IMR-90 (cell line): ENCODE results near the gene PFDN6. TPM values are rescaled to one million over a fixed set of nuclear protein-coding genes. Genes with fewer than 3 reads are reported as not detected.

ENCODE experiments used
- ATAC-seq: fragments of 200-7000 bp; cut with Tn5 transposase; 2 replicates; pipeline ENCODE4 v1.9.1; 2020; ENCODE audit warnings: low read depth, mild to moderate bottlenecking, moderate library complexity
- BruUV-seq: library from RNA; stranded (reverse); fragments of 400-500 nt; replicated peaks from 2 replicates; lab custom pipeline; 2021; lab: Mats Ljungman, UMichigan
- CTCF ChIA-PET: fragments of 300-600 bp; formaldehyde crosslinking; extraction: SDS; loops from one replicate; lab custom pipeline; 2021; ENCODE audit warnings: antibody characterized with exemption; lab: Yijun Ruan, JAX
- POLR2A ChIA-PET: fragments of 300-600 bp; sonication (Branson Sonifier 250); formaldehyde crosslinking; loops from one replicate; lab custom pipeline; 2022; ENCODE audit warnings: antibody characterized with exemption; ENCODE audit not compliant: unreplicated experiment; lab: Charles Lee
- DNase-seq: peaks from one replicate; pipeline ENCODE4 v3.0.0; 2013
- H2AFZ ChIP-seq: replicated peaks from 2 replicates; pipeline ENCODE3; 2013; ENCODE audit warnings: low read length, mild to moderate bottlenecking; ENCODE audit not compliant: poor library complexity
- H2AK5ac ChIP-seq: 2 replicates; pipeline ENCODE4 v1.6.1; 2013; ENCODE audit warnings: low read depth, low read length, inconsistent platforms
- H2AK9ac ChIP-seq: replicated peaks from 2 replicates; pipeline ENCODE3; 2013; ENCODE audit warnings: mild to moderate bottlenecking, low read depth, low read length, moderate library complexity; ENCODE audit not compliant: poor library complexity
- H2BK120ac ChIP-seq: 2 replicates; pipeline ENCODE4 v1.6.1; 2013; ENCODE audit warnings: low read depth, low read length, inconsistent platforms
- H2BK15ac ChIP-seq: 3 replicates; pipeline ENCODE4 v1.6.1; 2013; ENCODE audit warnings: low read depth, low read length, inconsistent platforms
- H2BK20ac ChIP-seq: 2 replicates; pipeline ENCODE4 v1.6.1; 2013; ENCODE audit warnings: low read depth, mild to moderate bottlenecking, inconsistent platforms, low read length, moderate library complexity
- H2BK5ac ChIP-seq: 2 replicates; pipeline ENCODE4 v1.6.1; 2013; ENCODE audit warnings: mild to moderate bottlenecking, low read depth, low read length, inconsistent platforms; ENCODE audit not compliant: poor library complexity, severe bottlenecking
- H3K14ac ChIP-seq: replicated peaks from 2 replicates; pipeline ENCODE4 v1.6.1; 2013; ENCODE audit warnings: low read depth, low read length, inconsistent platforms
- H3K18ac ChIP-seq: 2 replicates; pipeline ENCODE4 v1.6.1; 2013; ENCODE audit warnings: low read depth, low read length, control low read depth
- H3K23ac ChIP-seq: 2 replicates; pipeline ENCODE4 v1.6.1; 2013; ENCODE audit warnings: low read depth, low read length, inconsistent platforms
- H3K27ac ChIP-seq: 2 replicates; pipeline ENCODE4 v1.5.1; 2013; ENCODE audit warnings: mild to moderate bottlenecking, control low read depth, low read length; ENCODE audit not compliant: insufficient read depth
- H3K27me3 ChIP-seq: 2 replicates; pipeline ENCODE4 v1.6.1; 2013; ENCODE audit warnings: low read length; ENCODE audit not compliant: control insufficient read depth, insufficient read depth
- H3K36me3 ChIP-seq: 2 replicates; pipeline ENCODE4 v1.6.1; 2013; ENCODE audit warnings: low read length, mixed read lengths; ENCODE audit not compliant: control insufficient read depth, insufficient read depth
- H3K4ac ChIP-seq: 2 replicates; pipeline ENCODE4 v1.6.1; 2013; ENCODE audit warnings: low read depth, low read length, inconsistent platforms
- H3K4me1 ChIP-seq: 2 replicates; pipeline ENCODE4 v1.6.1; 2013; ENCODE audit warnings: low read length, mixed read lengths; ENCODE audit not compliant: control insufficient read depth, insufficient read depth
- H3K4me2 ChIP-seq: 2 replicates; pipeline ENCODE4 v1.6.1; 2013; ENCODE audit warnings: low read depth, mild to moderate bottlenecking, control low read depth, low read length, moderate library complexity
- H3K4me3 ChIP-seq: 2 replicates; pipeline ENCODE4 v1.5.1; 2013; ENCODE audit warnings: low read depth, mild to moderate bottlenecking, control low read depth, low read length, moderate library complexity; ENCODE audit not compliant: insufficient read depth
- H3K56ac ChIP-seq: 2 replicates; pipeline ENCODE4 v1.6.1; 2013; ENCODE audit warnings: low read length, inconsistent platforms; ENCODE audit not compliant: insufficient read depth; ENCODE audit errors: extremely low read depth
- H3K79me1 ChIP-seq, 2 experiments: 2 replicates each; pipeline ENCODE4 v1.6.1; 2013; ENCODE audit warnings: low read length in 2 of 2, inconsistent platforms in 1 of 2, low read depth in 1 of 2
- H3K9ac ChIP-seq: 2 replicates; pipeline ENCODE4 v1.6.1; 2013; ENCODE audit warnings: low read depth, low read length, control low read depth
- H3K9me1 ChIP-seq: 2 replicates; pipeline ENCODE4 v1.6.1; 2013; ENCODE audit warnings: low read length, inconsistent platforms; ENCODE audit not compliant: insufficient read depth
- H3K9me3 ChIP-seq: 2 replicates; pipeline ENCODE4 v1.6.1; 2013; ENCODE audit warnings: low read length; ENCODE audit not compliant: control insufficient read depth, insufficient read depth
- H4K20me1 ChIP-seq: 2 replicates; pipeline ENCODE4 v1.6.1; 2013; ENCODE audit warnings: low read length, inconsistent platforms; ENCODE audit not compliant: insufficient read depth
- H4K5ac ChIP-seq: 2 replicates; pipeline ENCODE4 v1.6.1; 2013; ENCODE audit warnings: mild to moderate bottlenecking, low read depth, low read length, control low read depth
- H4K8ac ChIP-seq, 2 experiments: 2 replicates each; pipeline ENCODE4 v1.6.1; 2013; ENCODE audit warnings: low read depth in 2 of 2, low read length in 2 of 2, control low read depth in 1 of 2, inconsistent platforms in 1 of 2
- H4K91ac ChIP-seq: 2 replicates; pipeline ENCODE4 v1.6.1; 2013; ENCODE audit warnings: low read depth, low read length, inconsistent platforms; ENCODE audit not compliant: insufficient read depth
- BHLHE40 ChIP-seq: fragments of 150-350 bp; IDR thresholded peaks from 2 replicates; pipeline ENCODE4 v1.6.1; 2016; ENCODE audit warnings: mild to moderate bottlenecking, low read depth, low read length
- CEBPB ChIP-seq: IDR thresholded peaks from 2 replicates; pipeline ENCODE4 v1.6.1; 2012; ENCODE audit warnings: low read depth, low read length, improper control_type of control experiment
- CHD1 ChIP-seq: IDR thresholded peaks from 2 replicates; pipeline ENCODE4 v1.6.1; 2012; ENCODE audit warnings: low read depth, low read length, improper control_type of control experiment
- FOS ChIP-seq: fragments of 150-350 bp; IDR thresholded peaks from 2 replicates; pipeline ENCODE4 v1.6.1; 2016; ENCODE audit warnings: low read depth, low read length
- MAFK ChIP-seq: IDR thresholded peaks from 2 replicates; pipeline ENCODE4 v1.6.1; 2012; ENCODE audit warnings: low read depth, low read length, improper control_type of control experiment
- MAZ ChIP-seq: IDR thresholded peaks from 2 replicates; pipeline ENCODE4 v1.6.1; 2012; ENCODE audit warnings: low read depth, mild to moderate bottlenecking, low read length, improper control_type of control experiment, moderate library complexity, borderline replicate concordance
- MXI1 ChIP-seq: IDR thresholded peaks from 2 replicates; pipeline ENCODE4 v1.6.1; 2012; ENCODE audit warnings: low read depth, mild to moderate bottlenecking, low read length, moderate library complexity, borderline replicate concordance
- NFE2L2 ChIP-seq: fragments of 150-350 bp; IDR thresholded peaks from 2 replicates; pipeline ENCODE4 v1.6.1; 2016; ENCODE audit warnings: low read depth, mild to moderate bottlenecking, low read length
- POLR2A ChIP-seq: IDR thresholded peaks from 2 replicates; pipeline ENCODE4 v1.6.1; 2012; ENCODE audit warnings: mild to moderate bottlenecking, low read depth, low read length
- RAD21 ChIP-seq: IDR thresholded peaks from 2 replicates; pipeline ENCODE4 v1.6.1; 2012; ENCODE audit warnings: low read length, improper control_type of control experiment
- RCOR1 ChIP-seq: IDR thresholded peaks from 2 replicates; pipeline ENCODE4 v1.6.1; 2012; ENCODE audit warnings: mild to moderate bottlenecking, low read length, improper control_type of control experiment; ENCODE audit not compliant: insufficient replicate concordance
- RFX5 ChIP-seq: IDR thresholded peaks from 2 replicates; pipeline ENCODE4 v1.8.0; 2012; ENCODE audit warnings: low read depth, mild to moderate bottlenecking, low read length, moderate library complexity
- SMC3 ChIP-seq: fragments of 150-350 bp; IDR thresholded peaks from 2 replicates; pipeline ENCODE4 v1.6.1; 2016; ENCODE audit warnings: low read depth, mild to moderate bottlenecking, antibody characterized with exemption, low read length, moderate library complexity
- WGBS, 2 experiments: methylation state at CpG; one replicate each; pipeline versions ENCODE4 v1.1.5 to v1.1.7; 2013; ENCODE audit warnings: missing lambda C conversion rate in 2 of 2; ENCODE audit not compliant: insufficient read length in 1 of 2; ENCODE audit errors: extremely low coverage in 2 of 2; 5-methylcytosine and 5-hydroxymethylcytosine counted together
- dilution Hi-C: fragments of 300-500 bp; cut with HindIII; formaldehyde crosslinking; loops from one replicate; pipeline ENCODE4 v1.14.3; 2018; ENCODE audit warnings: low sequenced_read_pairs; ENCODE audit not compliant: unreplicated experiment
- in situ Hi-C: fragments of 300-500 bp; cut with MboI; formaldehyde crosslinking; loops from 3 replicates; pipeline ENCODE4 v1.14.3; 2019; ENCODE audit warnings: low sequenced_read_pairs, inconsistent platforms, mixed read lengths
- intact Hi-C: fragments of 100-400 bp; cut with micrococcal nuclease; formaldehyde crosslinking; loops from 2 replicates; pipeline ENCODE4 v1.10.0; 2022
- polyA plus RNA-seq, 3 experiments: library from polyadenylated mRNA; depleted of rRNA; stranded (reverse); fragments of >200 nt; gene quantifications; 2 replicates each; pipeline ENCODE4 v1.2.3, GENCODE V29; 2012; ENCODE audit warnings: low replicate concordance in 1 of 3
- total RNA-seq: library from RNA; depleted of rRNA; stranded (reverse); fragments of >200 nt; gene quantifications from 2 replicates; pipeline ENCODE4 v1.2.3, GENCODE V29; 2012
- TF ChIP-seq, protein P1 (sequence below): conservative IDR thresholded peaks from 2 replicates; pipeline ENCODE4 v1.5.1; 2012; ENCODE audit warnings: mild to moderate bottlenecking, low read depth, low read length, improper control_type of control experiment
- TF ChIP-seq, protein P2 (sequence below): fragments of 150-350 bp; IDR thresholded peaks from 2 replicates; pipeline ENCODE4 v1.6.1; 2017; ENCODE audit warnings: mild to moderate bottlenecking, antibody characterized with exemption, low read length, low read depth
- TF ChIP-seq, protein P3 (sequence below): fragments of 150-350 bp; IDR thresholded peaks from 2 replicates; pipeline ENCODE4 v1.6.1; 2016; ENCODE audit warnings: low read depth, mild to moderate bottlenecking, low read length, moderate library complexity, borderline replicate concordance

PFDN6 gene
- total and polyA plus RNA-seq, 2 of the 4 experiments (the other 2 are of a cell fraction) = 24.4 to 92.1 TPM

DNA sequence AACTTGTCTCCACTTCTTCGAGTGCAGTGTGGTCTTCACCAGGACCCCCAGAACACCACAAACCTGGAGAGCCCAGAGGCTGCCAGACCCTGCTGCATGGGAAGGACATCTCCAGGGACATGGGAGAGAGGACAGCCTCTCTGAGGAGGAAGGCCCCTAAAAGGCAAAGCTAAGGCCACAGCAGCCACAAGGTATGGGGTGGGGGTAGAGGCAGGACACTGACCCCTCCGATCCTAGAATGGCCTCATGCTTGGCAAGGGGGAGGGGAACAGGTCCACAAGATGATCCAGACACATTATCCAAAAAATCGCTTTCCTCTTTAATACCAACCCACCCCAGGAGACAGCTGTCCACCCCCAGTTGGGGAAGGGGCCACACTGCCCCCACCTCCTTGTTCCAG, 10.6 kb upstream of the PFDN6 start:
- no peaks in the 10 kb centered on the region for H3K27me3 ChIP-seq
- no peak overlapping the region for H2BK5ac ChIP-seq
- no peak overlapping the region for H2BK20ac ChIP-seq
- H2AK9ac ChIP-seq = no peak overlapping the region
- no peak for ATAC-seq
- H3K4ac ChIP-seq = no peak overlapping the region
- no peak overlapping the region for H4K91ac ChIP-seq
- no peak overlapping the region for H2BK15ac ChIP-seq
- H4K5ac ChIP-seq = no peak overlapping the region
- no peak overlapping the region for H3K18ac ChIP-seq
- no peak overlapping the region for H2AFZ ChIP-seq
- intact Hi-C loops (no loop called here), in situ Hi-C loops (no loop called here), dilution Hi-C loops (no loop called here)
- H3K27ac ChIP-seq = no peak overlapping the region
- peaks cover 12% of the 10 kb centered on the region for H3K4me1 ChIP-seq
- ChIA-PET CTCF (no interaction called here), POLR2A (interaction anchor here (1.8 kb wide), 1 partner anchor 10 kb away, joined by 10 read pairs; the partner anchor contains the start of genes PFDN6 and WDR46)
- H3K9me1 ChIP-seq = peaks cover 6% of the 10 kb centered on the region
- no peak overlapping the region for H3K9ac ChIP-seq
- H2AK5ac ChIP-seq = no peak overlapping the region
- H3K36me3 ChIP-seq = peaks cover 66% of the 10 kb centered on the region
- no peaks in the 10 kb centered on the region for H3K9me3 ChIP-seq
- no peak overlapping the region for H3K23ac ChIP-seq
- no peak overlapping the region for H3K56ac ChIP-seq
- no peak overlapping the region for H4K8ac ChIP-seq
- H3K79me1 ChIP-seq = peaks cover 21 to 50% of the 10 kb centered on the region in 2 experiments
- H3K14ac ChIP-seq = no peak overlapping the region
- no peak for TF ChIP-seq RCOR1
- no peak for TF ChIP-seq RFX5
- TF ChIP-seq SMC3 = no peak
- TF ChIP-seq FOS = no peak
- no peak for TF ChIP-seq MXI1
- TF ChIP-seq, protein P1, sequence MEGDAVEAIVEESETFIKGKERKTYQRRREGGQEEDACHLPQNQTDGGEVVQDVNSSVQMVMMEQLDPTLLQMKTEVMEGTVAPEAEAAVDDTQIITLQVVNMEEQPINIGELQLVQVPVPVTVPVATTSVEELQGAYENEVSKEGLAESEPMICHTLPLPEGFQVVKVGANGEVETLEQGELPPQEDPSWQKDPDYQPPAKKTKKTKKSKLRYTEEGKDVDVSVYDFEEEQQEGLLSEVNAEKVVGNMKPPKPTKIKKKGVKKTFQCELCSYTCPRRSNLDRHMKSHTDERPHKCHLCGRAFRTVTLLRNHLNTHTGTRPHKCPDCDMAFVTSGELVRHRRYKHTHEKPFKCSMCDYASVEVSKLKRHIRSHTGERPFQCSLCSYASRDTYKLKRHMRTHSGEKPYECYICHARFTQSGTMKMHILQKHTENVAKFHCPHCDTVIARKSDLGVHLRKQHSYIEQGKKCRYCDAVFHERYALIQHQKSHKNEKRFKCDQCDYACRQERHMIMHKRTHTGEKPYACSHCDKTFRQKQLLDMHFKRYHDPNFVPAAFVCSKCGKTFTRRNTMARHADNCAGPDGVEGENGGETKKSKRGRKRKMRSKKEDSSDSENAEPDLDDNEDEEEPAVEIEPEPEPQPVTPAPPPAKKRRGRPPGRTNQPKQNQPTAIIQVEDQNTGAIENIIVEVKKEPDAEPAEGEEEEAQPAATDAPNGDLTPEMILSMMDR = no peak
- no peak for TF ChIP-seq POLR2A
- TF ChIP-seq, protein P2, sequence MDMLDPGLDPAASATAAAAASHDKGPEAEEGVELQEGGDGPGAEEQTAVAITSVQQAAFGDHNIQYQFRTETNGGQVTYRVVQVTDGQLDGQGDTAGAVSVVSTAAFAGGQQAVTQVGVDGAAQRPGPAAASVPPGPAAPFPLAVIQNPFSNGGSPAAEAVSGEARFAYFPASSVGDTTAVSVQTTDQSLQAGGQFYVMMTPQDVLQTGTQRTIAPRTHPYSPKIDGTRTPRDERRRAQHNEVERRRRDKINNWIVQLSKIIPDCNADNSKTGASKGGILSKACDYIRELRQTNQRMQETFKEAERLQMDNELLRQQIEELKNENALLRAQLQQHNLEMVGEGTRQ = no peak
- TF ChIP-seq NFE2L2 = no peak
- TF ChIP-seq CHD1 = no peak
- TF ChIP-seq MAFK = no peak
- no peak for TF ChIP-seq CEBPB
- TF ChIP-seq, protein P3, sequence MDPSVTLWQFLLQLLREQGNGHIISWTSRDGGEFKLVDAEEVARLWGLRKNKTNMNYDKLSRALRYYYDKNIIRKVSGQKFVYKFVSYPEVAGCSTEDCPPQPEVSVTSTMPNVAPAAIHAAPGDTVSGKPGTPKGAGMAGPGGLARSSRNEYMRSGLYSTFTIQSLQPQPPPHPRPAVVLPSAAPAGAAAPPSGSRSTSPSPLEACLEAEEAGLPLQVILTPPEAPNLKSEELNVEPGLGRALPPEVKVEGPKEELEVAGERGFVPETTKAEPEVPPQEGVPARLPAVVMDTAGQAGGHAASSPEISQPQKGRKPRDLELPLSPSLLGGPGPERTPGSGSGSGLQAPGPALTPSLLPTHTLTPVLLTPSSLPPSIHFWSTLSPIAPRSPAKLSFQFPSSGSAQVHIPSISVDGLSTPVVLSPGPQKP = no peak
- no peak for TF ChIP-seq RAD21
- no peak for TF ChIP-seq MAZ
- TF ChIP-seq BHLHE40 = no peak
- H3K4me3 ChIP-seq = no peak overlapping the region
- peaks cover 61% of the 10 kb centered on the region for H4K20me1 ChIP-seq
- no peak overlapping the region for H2BK120ac ChIP-seq
- DNase-seq = no peak
- no CpG with 5 or more reads among the region's 3 CpGs for WGBS, 2 experiments
- H3K4me2 ChIP-seq = no peak overlapping the region
- BruUV-seq = no TSS peak
